HFFc6 (cell line): ENCODE data around the gene SLC4A1AP. TPM values are rescaled to one million over a fixed set of nuclear protein-coding genes. Genes with fewer than 3 reads are reported as not detected.
A peak's percentile ranks its signal among the peaks of the same experiment; 100 is the strongest.
"Not testable (repeated sequence)": the region's sequence is repeated elsewhere in the genome, so short reads cannot be mapped to it uniquely, and the experiment has no call there.

Experiments
- DNase-seq: peaks from one replicate; pipeline ENCODE4 v3.0.0-alpha.2; 2018
- H3K27ac Mint-ChIP-seq: 2 replicates; pipeline ENCODE4 v1.8.0; 2020; ENCODE audit warnings: mild to moderate bottlenecking, mixed read lengths
- H3K27me3 Mint-ChIP-seq: 2 replicates; pipeline ENCODE4 v1.8.0; 2021; ENCODE audit warnings: mild to moderate bottlenecking, moderate library complexity, mixed read lengths; ENCODE audit not compliant: insufficient read depth
- H3K36me3 Mint-ChIP-seq: 2 replicates; pipeline ENCODE4 v1.8.0; 2021; ENCODE audit warnings: low read depth, mixed read lengths
- H3K4me1 Mint-ChIP-seq: 2 replicates; pipeline ENCODE4 v1.8.0; 2020; ENCODE audit warnings: low read depth, mixed read lengths
- H3K4me3 Mint-ChIP-seq: 2 replicates; pipeline ENCODE4 v1.8.0; 2020; ENCODE audit warnings: mild to moderate bottlenecking, moderate library complexity, mixed read lengths
- H3K9me3 Mint-ChIP-seq: 2 replicates; pipeline ENCODE4 v1.8.0; 2020; ENCODE audit warnings: mild to moderate bottlenecking, mixed read lengths
- CTCF ChIP-seq: fragments of 200-600 bp; sonication (generic); IDR thresholded peaks from 2 replicates; pipeline ENCODE4 v1.5.0; 2021; ENCODE audit warnings: antibody characterized with exemption, mild to moderate bottlenecking
- total RNA-seq, 6 experiments: library from RNA; stranded (reverse); fragmentation: NEBNext Ultra II Directional; extraction: Animal tissue kit (Norgen Biotek cat#: 25700); gene quantifications; 2 replicates in 1 of 6; 3 replicates in 5 of 6; pipeline ENCODE4 v1.2.3, GENCODE V29; 2021

Gene SLC4A1AP
- total RNA-seq, 6 experiments from 2014 or later, result 23.0 to 27.1 (median 24.5) TPM

GRCh38 chr2:27667446-27667845 is 3.8 kb downstream of the SLC4A1AP start:
- no peak for TF ChIP-seq CTCF
- peaks cover 28% of the 10 kb centered on the region for H3K36me3 Mint-ChIP-seq
- no peak for DNase-seq
- H3K4me3 Mint-ChIP-seq, result no peak overlapping the region
- peaks cover 37% of the 10 kb centered on the region for H3K4me1 Mint-ChIP-seq
- no peaks in the 10 kb centered on the region; the same call in 1 of the 2 replicates for H3K27me3 Mint-ChIP-seq
- H3K27ac Mint-ChIP-seq, result peak overlapping the region; percentile 10; the same call in 1 of the 2 replicates
- no peaks in the 10 kb centered on the region for H3K9me3 Mint-ChIP-seq

- no peak overlapping the region for H3K4me3 Mint-ChIP-seq
- no peaks in the 10 kb centered on the region for H3K9me3 Mint-ChIP-seq
- peaks cover 28% of the 10 kb centered on the region for H3K36me3 Mint-ChIP-seq
- H3K27me3 Mint-ChIP-seq, result no peaks in the 10 kb centered on the region
- no peak overlapping the region for H3K27ac Mint-ChIP-seq
- H3K4me1 Mint-ChIP-seq, result peaks cover 12% of the 10 kb centered on the region
- no peak for DNase-seq
- TF ChIP-seq CTCF, result no peak
These were observed 7.5 kb downstream of the SLC4A1AP start for GRCh38 chr2:27671235-27671634.

GRCh38 chr2:27672723-27673486 is 9.2 kb downstream of the SLC4A1AP start:
- Mint-ChIP-seq H3K4me3 (no peak overlapping the region), H3K36me3 (peaks cover 29% of the 10 kb centered on the region), H3K27me3 (no peaks in the 10 kb centered on the region), H3K27ac (no peak overlapping the region), H3K9me3 (no peaks in the 10 kb centered on the region), H3K4me1 (no peaks in the 10 kb centered on the region)
- TF ChIP-seq CTCF, result no peak
- DNase-seq, result no peak

- no peaks in the 10 kb centered on the region for H3K9me3 Mint-ChIP-seq
- TF ChIP-seq CTCF, result no peak
- H3K4me1 Mint-ChIP-seq, result peaks cover 37% of the 10 kb centered on the region
- H3K36me3 Mint-ChIP-seq, result peaks cover 39% of the 10 kb centered on the region
- DNase-seq, result no peak
- H3K4me3 Mint-ChIP-seq, result no peak overlapping the region
- peak overlapping the region; percentile 94 for H3K27ac Mint-ChIP-seq
- H3K27me3 Mint-ChIP-seq, result peaks cover 2% of the 10 kb centered on the region; the same call in 1 of the 2 replicates
These were observed 16.9 kb downstream of the SLC4A1AP start for GRCh38 chr2:27680571-27680970.

- Mint-ChIP-seq H3K9me3 (no peaks in the 10 kb centered on the region), H3K4me3 (peak overlapping the region; percentile 60), H3K27ac (peak overlapping the region; percentile 94), H3K27me3 (peaks cover 2% of the 10 kb centered on the region; the same call in 1 of the 2 replicates), H3K36me3 (peaks cover 34% of the 10 kb centered on the region), H3K4me1 (peaks cover 37% of the 10 kb centered on the region)
- no peak for TF ChIP-seq CTCF
- peak; percentile 50 for DNase-seq
These were observed 18.2 kb downstream of the SLC4A1AP start for GRCh38 chr2:27681841-27682240.

GRCh38 chr2:27682334-27682771 is 18.7 kb downstream of the SLC4A1AP start:
- H3K4me1 Mint-ChIP-seq, result peaks cover 37% of the 10 kb centered on the region
- H3K27ac Mint-ChIP-seq, result peak overlapping the region; percentile 94
- peaks cover 34% of the 10 kb centered on the region for H3K36me3 Mint-ChIP-seq
- H3K9me3 Mint-ChIP-seq, H3K27me3 Mint-ChIP-seq: not testable (repeated sequence)
- peak; percentile 88 for DNase-seq
- peak overlapping the region; percentile 60 for H3K4me3 Mint-ChIP-seq
